OCI-LY3 (cell line): Measurements from ENCODE around the gene GNB1.

ENCODE experiments used
- EZH2phosphoT487 ChIP-seq: fragments of 200-600 bp; shearing (Covaris generic); IDR thresholded peaks from 2 replicates; pipeline ENCODE4 v1.6.1; 2018; ENCODE audit warnings: antibody characterized with exemption, mixed run types, low read depth
- TF ChIP-seq, protein P1 (sequence below): fragments of 200-600, 300-600 bp; sonication (generic); IDR thresholded peaks from 2 replicates; pipeline ENCODE4 v1.5.1; 2014; ENCODE audit warnings: antibody characterized with exemption, low read length, low read depth

DNA sequence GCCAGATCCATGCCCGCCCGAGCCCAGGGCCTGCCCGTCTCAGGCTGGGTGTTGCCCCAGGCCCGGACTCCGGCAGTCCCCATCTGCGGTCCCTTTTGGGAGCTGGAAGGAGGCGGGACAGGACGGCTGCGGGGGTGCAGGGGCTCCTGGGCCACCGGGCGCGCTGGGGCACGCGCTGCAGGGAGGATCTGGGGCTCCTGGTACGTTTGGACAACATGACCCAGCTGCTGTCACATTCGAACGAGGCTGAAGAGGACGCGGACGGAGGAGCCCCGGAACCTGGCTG, 17.6 kb upstream of the GNB1 start:
- TF ChIP-seq, protein P1, sequence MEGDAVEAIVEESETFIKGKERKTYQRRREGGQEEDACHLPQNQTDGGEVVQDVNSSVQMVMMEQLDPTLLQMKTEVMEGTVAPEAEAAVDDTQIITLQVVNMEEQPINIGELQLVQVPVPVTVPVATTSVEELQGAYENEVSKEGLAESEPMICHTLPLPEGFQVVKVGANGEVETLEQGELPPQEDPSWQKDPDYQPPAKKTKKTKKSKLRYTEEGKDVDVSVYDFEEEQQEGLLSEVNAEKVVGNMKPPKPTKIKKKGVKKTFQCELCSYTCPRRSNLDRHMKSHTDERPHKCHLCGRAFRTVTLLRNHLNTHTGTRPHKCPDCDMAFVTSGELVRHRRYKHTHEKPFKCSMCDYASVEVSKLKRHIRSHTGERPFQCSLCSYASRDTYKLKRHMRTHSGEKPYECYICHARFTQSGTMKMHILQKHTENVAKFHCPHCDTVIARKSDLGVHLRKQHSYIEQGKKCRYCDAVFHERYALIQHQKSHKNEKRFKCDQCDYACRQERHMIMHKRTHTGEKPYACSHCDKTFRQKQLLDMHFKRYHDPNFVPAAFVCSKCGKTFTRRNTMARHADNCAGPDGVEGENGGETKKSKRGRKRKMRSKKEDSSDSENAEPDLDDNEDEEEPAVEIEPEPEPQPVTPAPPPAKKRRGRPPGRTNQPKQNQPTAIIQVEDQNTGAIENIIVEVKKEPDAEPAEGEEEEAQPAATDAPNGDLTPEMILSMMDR: no peak
- TF ChIP-seq EZH2phosphoT487: no peak
